Stimulated activated CD8-positive, alpha-beta memory T cell treated with anti-CD3 and anti-CD28 coated beads, Interleukin-12 subunit alpha, Interleukin-12 subunit beta, amount 100 ng/mL, for 24 hours (primary cell): Measurements from ENCODE around the gene IL32.

Experiments used
- DNase-seq: peaks from one replicate; pipeline ENCODE4 v3.0.0-alpha.2; 2020; ENCODE audit errors: extremely low read depth

IL32 gene, protein sequence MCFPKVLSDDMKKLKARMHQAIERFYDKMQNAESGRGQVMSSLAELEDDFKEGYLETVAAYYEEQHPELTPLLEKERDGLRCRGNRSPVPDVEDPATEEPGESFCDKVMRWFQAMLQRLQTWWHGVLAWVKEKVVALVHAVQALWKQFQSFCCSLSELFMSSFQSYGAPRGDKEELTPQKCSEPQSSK

DNA sequence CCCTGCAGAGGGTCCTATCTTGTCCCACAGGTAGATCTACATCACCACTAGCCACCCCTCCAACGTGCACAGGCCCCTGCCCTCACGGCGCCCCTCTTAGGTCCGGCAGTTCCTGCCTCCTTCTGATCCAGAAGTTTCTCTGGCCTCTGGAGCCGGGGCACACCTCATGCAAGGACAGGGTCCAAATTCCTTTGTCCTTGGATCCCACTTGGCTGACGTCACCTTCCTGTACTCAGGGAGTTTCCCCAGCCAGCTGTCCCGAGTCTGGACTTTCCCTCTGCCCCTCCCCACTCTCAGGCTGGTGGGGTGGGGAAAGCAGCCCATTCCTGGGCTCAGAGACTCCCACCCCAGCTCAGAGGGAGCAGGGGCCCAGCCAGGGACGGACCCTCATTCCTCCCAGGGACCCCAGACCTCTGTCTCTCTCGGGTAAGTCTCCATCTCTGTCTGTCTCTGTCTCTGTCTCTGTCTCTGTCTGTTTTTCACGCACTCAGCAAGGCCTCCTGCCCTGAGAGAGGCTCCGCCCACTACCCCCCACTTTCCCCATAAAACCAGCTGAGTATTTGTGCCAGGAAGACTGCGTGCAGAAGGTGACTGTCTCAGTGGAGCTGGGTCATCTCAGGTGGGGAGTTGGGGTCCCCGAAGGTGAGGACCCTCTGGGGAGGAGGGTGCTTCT is at the start of gene IL32:
TSS of gene IL32 (plus strand) at position 572 of the 673 bp plus-strand sequence. CDS start 172 bp downstream, outside the sequence.
- no peak for DNase-seq

DNA sequence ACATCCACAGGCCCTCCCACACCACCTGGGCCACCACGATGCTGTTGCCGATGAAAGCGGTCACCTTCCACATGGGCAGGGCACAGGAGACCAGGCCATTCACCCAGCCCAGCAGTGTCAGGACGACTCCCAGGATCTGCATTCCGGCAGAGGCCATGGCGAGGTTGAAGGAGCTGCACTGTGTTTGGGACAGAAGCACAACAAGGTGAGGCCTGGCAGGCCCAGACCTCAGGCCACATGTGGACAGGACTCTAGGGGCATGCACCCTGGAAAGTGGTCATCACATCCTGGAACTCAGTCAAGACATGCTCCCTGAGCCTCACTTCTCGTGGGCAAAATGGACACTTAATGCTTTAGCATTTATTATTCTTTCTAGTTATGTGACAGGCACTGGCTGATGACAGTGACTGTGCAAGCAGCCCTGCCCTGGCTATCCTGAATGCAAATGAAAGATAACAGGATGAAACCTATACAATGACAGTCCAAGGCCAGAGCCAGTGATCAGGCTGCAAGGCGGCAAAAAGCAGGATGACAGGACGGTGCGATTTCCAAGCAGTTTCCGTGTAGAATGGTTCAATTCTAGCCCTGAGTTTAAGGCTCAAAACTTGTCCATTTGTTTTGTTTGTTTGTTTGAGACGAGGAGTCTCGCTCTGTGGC is 49.4 kb upstream of the IL32 start:
- no peak for DNase-seq

DNA sequence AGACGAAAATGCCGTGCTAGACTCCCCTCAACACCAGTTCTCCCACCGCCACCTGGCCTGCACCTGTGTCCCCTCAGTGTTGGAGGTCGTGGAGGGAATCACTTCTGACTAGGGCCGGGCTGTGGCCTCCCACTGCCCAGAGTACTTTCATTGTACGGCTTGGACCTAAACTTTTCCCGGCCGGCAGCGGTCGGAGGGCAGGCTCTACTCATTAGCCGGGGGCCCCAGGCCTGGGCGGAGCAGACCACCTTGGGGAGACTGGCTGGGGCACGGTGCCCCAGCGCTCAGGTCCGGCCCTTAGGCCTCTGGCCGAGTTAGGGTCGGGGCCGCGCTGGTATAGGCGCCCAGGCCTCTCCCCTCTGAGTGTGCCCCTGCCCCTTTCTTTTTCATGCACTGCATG is 48.1 kb upstream of the IL32 start:
- DNase-seq: no peak

DNA sequence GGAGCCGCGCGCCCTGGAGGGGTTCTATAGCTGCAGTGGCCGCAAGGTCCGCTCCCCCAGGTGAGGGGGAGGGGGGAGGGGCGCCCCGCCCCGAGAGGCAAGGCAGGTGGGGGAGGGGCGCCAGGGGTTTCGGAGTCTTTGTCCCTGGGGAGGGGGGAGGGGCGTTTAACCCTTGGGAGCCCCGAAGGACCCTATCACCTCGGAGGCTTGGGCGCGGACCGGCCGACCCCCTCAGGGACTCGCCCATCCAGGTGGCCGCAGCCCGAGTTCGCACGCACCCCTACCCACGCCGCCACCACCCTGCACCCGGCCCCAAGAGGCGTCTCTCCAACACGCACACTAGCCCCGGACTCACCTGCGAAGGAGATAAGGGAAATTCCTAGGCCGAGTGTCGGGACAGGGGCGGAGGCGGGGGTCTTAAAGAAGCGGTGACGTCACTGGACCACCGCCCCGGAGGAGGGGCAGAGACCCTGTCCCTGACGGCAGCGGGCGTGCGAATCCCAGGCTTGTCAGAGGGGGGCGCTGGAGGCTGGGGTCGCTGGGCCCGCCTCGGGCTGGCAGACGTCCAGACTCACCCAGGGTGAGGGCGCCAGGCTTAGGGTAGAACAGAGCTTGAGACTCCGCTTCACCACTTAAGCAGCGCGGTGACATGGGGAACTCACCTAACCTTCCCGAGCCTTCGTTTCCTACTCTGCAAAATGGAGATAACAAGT is 47.5 kb upstream of the IL32 start, which contains the start of gene CLDN6:
TSS of gene CLDN6 (minus strand) at position 390 of the 713 bp plus-strand sequence. CDS start 2,162 bp downstream, outside the sequence.
- no peak for DNase-seq

DNA sequence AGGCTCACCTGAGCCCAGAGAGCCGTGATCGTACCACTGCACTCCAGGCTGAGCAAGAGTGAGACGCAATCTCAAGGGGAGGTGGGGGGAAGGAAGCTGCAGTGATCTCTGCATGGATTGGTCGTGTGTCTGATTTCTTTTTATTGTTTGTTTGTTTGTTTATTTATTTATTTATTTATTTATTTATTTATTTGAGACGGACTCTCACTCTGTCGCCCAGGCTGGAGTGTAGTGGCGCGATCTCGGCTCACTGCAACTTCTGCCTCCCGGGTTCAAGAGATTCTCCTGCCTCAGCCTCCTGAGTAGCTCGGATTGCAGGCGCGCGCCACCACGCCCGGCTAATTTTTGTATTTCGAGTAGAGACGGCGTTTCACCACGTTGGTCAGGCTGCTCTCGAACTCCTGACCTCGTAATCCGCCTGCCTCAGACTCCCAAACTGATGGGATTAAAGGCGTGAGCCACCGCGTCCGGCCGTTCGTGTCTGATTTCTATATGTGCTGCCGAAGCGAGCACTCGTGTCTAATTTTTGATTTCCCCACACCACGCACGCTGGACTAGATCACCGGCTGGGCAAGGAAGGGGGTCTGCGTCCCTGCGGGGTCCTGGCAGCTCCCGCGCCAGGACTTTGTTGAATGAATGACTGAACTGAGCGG is 45.7 kb upstream of the IL32 start:
- no peak for DNase-seq

DNA sequence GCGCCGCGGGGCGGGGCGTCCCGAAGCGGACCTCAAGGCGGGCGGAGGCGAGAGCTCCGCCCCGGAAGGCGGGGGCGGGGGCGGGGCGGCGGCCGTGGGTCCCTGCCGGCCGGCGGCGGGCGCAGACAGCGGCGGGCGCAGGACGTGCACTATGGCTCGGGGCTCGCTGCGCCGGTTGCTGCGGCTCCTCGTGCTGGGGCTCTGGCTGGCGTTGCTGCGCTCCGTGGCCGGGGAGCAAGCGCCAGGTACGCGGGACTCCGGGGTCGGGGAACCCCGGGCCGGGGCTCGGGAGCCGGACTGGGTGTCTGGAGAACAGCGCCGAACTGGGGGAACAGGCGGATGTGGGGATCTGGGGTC is 45.2 kb upstream of the IL32 start, which contains the start of gene TNFRSF12A:
TSS of gene TNFRSF12A (plus strand) at position 122 of the 357 bp plus-strand sequence. CDS start at position 152, 30 bp downstream.
- DNase-seq: no peak

DNA sequence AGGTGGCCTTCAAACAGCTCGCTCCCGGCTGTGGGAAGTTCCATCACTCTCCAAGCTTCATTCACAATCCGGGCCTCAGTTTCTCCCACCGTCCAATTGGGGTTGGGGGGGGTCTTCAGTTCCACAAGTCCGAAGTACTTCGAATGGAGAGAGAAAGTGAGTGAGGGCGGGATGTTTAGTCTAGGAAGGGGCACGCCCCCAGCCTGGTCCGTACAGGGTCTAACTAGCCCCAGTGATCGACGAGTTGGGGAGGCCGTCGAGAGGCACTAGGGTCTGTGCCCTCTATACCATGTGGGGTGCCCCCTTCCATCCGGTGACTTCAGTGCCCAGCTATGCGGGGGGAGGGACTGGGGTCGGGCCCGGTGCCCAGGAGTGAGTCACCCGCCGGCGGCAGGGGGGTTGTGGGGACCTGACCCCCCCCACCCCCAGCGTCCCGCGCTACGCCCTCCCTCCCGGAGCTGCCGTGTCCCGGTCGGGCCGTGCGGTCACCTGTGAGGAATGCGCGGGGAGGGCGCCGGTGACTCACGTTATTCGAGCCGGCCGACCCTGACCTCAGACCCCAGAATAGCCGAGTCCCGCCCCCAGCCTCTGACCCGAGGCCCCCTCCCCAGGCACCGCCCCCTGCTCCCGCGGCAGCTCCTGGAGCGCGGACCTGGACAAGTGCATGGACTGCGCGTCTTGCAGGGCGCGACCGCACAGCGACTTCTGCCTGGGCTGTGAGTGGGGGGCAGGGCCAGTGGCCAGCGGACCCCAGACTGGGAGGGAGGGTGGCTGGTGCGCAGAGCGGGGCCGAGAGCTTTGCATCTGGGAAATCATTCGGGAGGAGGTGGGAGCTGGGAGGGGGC is 44.6 kb upstream of the IL32 start:
- DNase-seq: no peak

DNA sequence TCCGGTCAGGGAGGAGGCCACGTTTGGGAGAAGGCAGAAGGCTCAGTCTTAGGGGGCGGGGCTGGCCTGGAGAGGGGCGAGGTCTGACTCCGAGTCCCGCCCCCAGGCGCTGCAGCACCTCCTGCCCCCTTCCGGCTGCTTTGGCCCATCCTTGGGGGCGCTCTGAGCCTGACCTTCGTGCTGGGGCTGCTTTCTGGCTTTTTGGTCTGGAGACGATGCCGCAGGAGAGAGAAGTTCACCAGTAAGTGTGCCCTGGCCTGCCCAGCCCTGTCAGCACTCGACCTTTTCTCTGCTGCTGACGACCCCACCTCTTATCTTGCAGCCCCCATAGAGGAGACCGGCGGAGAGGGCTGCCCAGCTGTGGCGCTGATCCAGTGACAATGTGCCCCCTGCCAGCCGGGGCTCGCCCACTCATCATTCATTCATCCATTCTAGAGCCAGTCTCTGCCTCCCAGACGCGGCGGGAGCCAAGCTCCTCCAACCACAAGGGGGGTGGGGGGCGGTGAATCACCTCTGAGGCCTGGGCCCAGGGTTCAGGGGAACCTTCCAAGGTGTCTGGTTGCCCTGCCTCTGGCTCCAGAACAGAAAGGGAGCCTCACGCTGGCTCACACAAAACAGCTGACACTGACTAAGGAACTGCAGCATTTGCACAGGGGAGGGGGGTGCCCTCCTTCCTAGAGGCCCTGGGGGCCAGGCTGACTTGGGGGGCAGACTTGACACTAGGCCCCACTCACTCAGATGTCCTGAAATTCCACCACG is 43.8 kb upstream of the IL32 start:
- peak; percentile 64 for DNase-seq

DNA sequence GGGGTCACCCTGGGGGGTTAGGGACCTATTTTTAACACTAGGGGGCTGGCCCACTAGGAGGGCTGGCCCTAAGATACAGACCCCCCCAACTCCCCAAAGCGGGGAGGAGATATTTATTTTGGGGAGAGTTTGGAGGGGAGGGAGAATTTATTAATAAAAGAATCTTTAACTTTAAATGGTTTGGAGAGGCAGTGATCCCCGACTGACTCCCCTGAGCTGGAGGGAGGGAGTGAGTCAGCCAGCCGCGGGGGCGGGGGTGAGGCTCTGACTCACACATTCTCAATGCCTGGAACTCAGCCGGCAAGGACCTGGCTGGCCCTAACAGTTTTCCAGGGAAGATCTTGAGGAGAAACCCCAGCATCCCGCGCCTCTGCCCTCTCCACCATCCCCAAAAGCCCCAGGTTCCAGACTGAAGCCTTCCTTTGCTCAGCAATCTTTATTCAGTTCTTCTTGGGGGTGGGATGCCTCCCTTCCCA is 43.2 kb upstream of the IL32 start:
- peak; percentile 82 for DNase-seq

DNA sequence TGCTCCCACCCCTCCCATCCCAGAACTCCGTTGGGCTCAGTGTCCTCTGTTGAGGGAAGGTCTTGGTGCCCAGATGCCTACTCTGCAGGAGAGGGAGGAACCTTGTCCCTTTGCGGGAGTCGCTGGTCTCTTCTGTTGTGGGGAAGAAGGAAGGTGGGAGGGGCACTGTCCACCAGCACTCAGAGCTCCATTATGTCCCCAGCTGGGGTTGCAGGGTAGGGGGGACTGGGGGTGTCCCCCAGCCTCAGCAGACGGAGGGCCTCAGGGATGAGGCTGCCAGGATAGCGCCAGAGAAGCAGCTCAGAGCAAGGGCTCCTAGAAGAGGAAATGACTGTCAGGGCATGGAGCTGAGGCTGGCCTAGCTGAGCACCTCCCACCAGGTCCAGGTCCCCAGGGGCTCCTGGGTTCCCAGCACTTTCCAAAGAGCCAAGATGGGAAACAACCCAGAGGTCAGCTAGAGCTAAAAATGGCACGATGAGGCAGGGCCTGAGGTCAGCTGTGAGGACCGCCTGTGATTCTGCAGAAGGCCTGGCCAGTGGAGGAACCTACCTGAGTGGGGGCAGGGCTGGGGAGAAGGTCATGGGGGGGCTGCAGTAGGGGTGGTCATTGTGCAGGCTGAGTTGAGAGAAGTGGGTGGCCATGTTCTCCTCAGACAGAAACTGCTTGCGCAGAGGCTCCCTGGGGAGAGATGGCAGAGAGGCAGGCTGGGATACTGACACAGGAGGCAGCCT is 42.6 kb upstream of the IL32 start:
- no peak for DNase-seq

DNA sequence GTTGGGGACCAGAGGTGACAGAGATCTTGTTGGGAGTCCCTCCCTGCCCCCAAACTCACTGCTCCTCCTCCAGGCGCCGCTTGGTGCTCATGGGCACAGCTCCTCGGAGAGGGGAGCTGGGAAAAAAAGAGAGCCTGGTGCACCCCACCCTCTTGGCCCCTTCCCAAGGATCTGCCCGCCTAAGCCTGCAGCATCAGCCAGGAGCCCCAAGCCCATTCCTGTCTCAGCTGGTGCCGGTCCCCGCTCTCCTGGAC is 42.1 kb upstream of the IL32 start:
- no peak for DNase-seq

DNA sequence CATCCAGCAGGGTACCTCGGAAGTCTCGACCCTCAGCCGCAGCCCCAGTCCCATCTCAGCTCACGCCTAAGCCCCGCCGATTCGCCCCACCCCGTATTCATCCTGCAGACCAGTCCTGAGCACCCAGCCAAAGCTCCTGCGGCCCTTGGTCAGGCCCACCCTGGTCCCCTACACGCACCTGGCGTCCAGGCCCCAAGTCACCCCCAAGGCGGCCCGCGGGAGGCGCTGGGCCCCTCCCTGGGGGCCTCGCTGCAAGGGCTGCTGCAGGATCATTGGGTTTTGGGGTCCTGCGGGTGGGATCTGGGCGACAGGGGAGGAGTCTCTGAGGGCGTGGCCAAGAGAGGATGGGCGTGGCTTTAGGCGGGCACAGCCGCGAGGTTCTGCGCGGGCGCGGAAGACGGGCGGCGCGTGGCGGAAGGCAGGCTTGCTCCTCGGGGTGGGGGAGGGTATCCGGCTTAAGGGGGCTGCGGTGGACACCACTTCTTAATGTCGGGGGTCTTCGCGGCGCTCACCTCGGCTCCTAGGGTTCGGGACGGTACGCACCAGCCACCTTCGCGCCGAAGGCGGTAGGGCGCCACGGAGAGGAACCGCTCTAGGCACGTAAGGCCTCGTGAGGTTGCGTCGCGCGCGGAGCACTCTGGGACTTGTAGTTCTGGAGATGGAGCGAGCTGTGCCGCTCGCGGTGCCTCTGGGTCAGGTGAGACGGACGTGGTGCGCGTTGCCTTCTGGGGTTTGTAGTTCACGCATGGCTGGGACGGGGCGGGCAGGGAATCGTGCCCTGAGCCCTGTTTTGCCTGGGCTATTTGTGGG is 41.6 kb upstream of the IL32 start, which contains the start of the genes HCFC1R1 and THOC6:
TSS of gene HCFC1R1 (minus strand) at position 274 of the 810 bp plus-strand sequence. CDS start at position 273, 1 bp downstream.
TSS of gene THOC6 (plus strand) at position 367 of the 810 bp plus-strand sequence. CDS start at position 659, 292 bp downstream.
- DNase-seq: peak; percentile 85

DNA sequence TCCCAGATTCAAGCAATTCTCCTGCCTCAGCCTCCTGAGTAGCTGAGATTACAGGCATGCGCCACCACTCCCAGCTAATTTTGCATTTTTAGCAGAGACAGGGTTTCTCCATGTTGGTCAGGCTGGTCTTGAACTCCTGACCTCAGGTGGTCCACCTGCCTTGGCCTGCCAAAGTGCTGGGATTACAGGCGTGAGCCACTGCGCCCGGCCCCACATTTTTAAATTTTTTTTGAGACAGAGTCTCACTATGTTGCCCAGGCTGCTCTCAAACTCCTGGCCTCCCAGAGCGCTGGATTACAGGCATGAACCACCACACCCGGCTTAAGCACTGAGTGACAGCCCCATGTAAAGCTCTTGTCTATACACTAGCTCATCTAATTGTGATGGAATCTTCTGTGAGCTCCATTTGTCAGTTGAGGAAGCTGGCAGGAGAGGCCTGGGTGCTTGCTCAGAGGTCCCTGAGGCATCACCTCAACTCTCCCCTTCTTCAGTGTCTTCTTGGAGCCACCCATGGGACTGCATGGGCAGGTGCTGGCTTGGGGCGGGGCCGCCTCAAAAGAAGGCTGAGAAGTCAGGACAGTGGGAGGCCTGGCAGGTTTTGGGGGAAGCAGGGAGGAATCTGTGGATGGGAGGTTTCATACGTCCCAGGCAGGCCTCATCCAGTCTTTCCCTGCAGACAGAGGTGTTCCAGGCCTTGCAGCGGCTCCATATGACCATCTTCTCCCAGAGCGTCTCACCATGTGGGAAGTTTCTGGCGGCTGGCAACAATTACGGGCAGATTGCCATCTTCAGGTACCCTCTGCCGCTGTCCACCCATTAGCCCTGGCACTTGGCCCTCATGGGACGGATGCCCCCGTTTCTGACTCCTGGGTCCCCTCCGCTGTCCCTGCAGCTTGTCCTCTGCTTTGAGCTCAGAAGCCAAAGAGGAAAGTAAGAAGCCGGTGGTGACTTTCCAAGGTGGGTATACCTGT is 40.1 kb upstream of the IL32 start:
- no peak for DNase-seq

DNA sequence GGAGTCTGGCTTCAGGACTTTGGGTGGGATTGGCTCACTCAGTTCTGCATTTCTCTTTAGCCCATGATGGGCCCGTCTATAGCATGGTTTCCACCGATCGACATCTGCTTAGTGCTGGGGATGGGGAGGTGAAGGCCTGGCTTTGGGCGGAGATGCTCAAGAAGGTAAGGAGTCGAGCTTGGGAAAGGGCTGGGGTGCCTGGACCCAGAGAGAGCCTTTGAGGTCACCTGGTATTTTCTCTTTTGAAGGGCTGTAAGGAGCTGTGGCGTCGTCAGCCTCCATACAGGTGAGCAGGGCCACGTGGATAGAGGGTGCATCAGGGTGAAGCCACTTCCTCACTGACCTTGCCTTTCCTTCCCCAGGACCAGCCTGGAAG is 39.4 kb upstream of the IL32 start:
- DNase-seq: no peak

DNA sequence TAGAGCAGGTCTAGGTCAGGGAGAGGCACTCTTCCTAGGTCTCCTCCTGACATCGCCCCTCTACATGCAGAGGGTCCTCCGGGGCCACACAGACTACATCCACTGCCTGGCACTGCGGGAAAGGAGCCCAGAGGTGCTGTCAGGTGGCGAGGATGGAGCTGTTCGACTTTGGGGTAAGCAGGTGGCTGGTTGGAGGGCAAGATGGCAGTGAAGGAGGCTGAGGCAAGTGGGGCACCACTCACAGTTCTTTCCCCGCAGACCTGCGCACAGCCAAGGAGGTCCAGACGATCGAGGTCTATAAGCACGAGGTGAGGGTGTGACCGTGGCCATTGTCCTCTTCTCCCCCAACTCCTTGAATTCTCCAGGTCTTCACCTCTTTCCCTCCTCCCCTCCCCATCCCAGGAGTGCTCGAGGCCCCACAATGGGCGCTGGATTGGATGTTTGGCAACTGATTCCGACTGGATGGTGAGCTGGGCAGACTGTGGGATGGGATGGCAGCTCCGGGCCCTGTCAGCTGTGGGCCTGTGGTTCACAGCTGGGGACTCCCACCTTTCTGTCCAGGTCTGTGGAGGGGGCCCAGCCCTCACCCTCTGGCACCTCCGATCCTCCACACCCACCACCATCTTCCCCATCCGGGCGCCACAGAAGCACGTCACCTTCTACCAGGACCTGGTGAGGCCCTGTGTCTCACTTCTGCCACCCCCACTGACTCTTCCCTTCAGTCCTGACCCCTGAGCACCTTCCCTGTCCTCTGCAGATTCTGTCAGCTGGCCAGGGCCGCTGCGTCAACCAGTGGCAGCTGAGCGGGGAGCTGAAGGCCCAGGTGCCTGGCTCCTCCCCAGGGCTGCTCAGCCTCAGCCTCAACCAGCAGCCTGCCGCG is 38.6 kb upstream of the IL32 start:
- no peak for DNase-seq

DNA sequence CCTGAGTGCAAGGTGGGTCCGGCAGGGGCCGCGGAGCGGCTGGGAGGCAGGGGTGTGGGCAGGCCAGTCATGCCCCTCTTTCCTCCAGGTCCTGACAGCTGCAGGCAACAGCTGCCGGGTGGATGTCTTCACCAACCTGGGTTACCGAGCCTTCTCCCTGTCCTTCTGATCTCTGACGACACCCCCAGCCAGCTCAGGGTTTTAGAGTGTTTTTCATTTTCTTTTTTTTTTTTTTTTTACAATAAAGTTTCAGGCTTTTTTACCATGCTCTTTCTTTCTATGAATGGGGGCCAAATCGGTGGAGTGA is 38.0 kb upstream of the IL32 start:
- DNase-seq: no peak
